H4 (cell line): Measurements from ENCODE around the gene SUSD5. TPM values are rescaled to one million over a fixed set of nuclear protein-coding genes. Genes with fewer than 3 reads are reported as not detected.
A peak's percentile ranks its signal among the peaks of the same experiment; 100 is the strongest.
"Not testable (repeated sequence)": the region's sequence is repeated elsewhere in the genome, so short reads cannot be mapped to it uniquely, and the experiment has no call there.

ENCODE experiments used
- DNase-seq: peaks from one replicate; pipeline ENCODE4 v3.0.0-alpha.2; 2015; ENCODE audit warnings: low spot score
- total RNA-seq: library from RNA; depleted of rRNA; stranded (reverse); fragments of >200 nt; shearing (Covaris generic); gene quantifications from 2 replicates; pipeline ENCODE4 v1.2.3, GENCODE V29; 2014; rRNA removed

Gene SUSD5
- total RNA-seq, 1 experiment from 2014 or later, result not detected

DNA sequence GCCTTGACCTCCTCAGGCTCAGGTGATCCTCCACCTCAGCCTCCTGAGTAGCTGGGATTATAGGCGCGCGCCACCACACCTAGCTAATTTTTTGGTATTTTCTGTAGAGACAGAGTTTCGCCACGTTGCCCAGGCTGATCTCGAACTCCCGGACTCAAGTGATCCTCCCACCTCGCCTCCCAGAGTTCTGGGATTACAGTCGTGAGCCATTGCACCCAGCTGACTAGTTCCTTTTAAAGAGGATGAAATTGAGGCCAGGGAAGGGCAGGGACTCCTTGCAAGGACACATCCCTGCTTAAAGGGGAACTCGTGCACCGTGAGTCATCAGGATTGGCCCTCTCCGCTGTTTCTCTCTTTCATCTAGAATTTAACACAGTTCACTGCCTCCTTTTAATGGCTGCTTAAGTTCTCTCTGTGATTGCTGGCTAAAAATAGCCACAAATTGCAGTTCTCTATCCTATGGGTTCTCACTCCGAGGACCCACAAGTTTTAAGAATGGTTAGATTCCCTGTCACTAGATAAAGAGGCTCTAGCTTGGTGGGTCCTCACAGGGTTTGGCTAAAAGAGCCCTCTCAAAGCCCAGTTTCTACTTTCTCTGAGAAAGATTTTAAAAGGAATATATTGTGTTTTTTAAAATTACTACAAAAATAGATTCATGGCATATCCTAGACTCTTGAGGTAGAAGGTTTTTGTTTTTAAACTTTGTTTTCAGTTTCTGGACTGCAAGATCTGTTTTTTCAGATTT lies 103.4 kb downstream of the SUSD5 start:
- peak; percentile 61 for DNase-seq

DNA sequence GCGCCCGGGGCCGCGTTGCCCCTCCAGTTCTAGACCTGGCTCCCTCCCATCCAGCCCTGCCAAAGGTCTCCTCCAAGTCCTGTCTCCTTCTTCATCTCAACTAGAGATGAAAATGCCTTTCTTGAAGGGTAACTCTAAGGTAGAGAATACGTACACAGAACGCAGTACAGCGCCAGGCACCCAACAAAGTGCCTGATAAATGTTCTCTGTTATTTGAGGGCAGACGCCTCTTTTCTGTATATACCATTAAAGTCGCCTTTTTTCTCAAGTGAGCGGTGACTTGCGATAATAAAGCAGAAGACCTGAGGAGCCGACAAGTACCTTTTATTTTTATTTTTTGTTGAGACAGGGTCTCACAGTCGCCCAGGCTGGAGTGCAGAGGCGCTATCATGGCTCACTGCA lies 104.0 kb downstream of the SUSD5 start:
- no peak for DNase-seq

DNA sequence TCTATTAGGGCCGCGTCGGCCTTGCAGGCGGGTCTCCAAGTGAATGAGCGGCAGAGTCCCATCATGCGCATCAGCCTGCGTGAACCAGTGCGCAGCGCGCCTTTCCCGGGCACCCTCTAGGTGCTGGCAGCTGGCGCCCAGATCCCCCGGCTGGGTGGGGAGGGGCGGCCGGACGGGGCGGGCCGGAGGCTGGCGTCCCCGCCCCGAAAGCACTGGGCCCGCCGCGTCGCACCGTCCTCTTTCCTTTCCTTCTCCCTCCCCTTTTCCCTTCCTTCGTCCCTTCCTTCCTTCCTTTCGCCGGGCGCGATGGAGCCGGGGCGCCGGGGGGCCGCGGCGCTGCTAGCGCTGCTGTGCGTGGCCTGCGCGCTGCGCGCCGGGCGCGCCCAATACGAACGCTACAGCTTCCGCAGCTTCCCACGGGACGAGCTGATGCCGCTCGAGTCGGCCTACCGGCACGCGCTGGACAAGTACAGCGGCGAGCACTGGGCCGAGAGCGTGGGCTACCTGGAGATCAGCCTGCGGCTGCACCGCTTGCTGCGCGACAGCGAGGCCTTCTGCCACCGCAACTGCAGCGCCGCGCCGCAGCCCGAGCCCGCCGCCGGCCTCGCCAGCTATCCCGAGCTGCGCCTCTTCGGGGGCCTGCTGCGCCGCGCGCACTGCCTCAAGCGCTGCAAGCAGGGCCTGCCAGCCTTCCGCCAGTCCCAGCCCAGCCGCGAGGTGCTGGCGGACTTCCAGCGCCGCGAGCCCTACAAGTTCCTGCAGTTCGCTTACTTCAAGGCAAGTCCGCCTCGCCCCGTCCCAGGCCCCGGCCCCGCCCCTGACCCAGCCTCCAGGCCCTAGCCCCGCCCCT lies 104.6 kb downstream of the SUSD5 start, which contains the start of gene CRTAP:
Gene CRTAP, plus strand, starts transcription at position 243 of the 850 bp plus-strand sequence. Its CDS starts 64 bp downstream, at position 307.
- peak; percentile 88 for DNase-seq

DNA sequence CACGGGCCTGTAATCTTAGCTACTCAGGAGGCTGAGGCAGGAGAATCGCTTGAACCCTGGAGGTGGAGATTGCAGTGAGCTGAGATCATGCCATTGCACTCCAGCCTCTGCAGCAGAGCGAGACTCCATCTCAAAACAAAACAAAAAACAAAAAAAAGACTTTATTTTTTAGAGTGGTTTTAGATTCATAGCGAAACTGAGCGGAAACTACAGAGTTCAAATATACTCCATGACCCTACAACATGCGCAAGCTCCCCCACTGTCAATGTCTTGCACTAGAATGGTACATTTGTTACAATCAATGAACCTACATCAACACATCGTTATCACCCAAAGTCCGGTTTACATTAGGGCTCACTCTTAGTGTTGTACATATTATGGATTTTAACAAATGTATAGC lies 107.0 kb downstream of the SUSD5 start:
- DNase-seq, result no peak

DNA sequence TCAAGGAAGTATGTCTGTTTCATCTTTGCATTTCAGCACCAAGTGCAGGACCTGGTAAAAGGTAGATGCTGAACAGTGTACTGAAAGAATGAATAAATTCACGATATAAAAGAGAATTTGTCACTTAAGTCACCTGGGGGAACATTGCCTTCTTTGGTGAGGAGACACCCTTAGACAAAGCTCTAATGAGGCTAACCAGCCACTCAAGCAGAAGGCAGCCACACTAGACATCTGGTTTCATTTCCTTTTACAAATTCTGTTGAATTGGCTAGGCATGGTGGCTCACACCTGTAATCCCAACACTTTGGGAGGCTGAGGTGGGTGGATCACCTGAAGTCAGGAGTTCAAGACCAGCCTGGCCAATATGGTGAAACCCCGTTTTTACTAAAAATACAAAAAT lies 111.8 kb downstream of the SUSD5 start:
- not testable (repeated sequence) for DNase-seq

DNA sequence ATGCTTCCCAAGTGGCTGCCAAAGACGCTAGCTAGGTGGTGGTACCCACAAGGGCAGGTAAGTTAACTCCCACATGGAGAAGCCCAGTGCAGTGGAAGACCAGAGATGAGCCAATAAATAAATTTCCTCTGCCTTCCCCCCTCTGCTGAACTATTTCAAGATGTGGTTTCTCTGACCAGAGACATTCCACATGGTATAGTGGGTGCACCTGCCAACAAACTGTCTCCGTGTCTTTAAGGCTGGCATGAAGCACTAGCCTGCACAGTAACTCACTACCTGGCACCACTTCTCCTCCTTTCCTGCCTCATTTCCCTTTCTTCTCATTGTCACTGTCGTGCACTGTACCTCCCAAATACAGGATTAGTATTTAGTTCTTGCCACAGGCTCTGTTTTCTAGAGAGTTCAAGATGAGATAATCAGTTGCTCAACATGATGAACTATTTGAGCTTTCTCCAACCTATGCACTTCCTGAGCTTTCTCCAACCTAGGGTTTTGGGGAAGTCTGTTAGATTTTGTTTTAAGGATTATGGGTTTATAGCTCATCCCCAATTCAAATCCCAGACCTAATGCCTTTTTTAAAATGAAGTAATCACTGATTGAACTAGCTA lies 113.2 kb downstream of the SUSD5 start:
- no peak for DNase-seq

DNA sequence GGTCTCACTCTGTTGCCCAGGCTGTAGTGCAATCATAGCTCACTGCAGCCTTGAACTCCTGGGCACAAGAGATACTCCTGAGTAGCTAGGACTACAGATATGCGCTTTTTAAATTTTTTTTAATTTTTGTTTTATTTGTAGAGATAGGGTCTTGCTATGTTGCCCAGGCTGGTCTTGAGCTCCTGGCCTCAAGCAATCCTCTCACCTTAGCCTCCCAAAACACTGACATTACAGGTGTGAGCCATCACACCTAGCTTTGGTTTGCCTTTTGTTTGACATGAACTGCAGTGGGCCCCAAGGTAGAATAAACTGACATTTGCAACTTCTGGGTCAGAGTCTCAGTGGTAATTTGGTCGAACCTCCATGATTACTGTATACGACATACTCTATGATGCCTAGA lies 113.8 kb downstream of the SUSD5 start:
- no peak for DNase-seq

DNA sequence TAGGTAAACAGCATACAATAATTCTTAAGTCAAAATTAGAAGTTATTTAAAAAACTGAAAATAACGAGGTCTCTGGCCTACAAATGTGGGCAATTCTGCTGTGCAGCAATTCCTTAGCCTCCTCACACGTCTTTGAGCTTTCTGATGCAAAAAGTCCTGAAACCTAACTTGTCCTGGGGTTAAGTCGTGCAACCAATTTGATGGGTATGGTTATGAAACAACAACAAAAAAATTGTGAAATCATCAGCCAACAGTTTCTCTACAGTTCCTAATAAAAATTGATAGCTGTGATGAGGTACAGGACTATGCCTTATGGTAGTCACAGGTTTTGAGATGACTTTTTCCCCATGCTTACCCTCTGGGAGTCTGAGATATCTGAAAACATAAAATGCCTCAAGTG lies 115.1 kb downstream of the SUSD5 start:
- no peak for DNase-seq

DNA sequence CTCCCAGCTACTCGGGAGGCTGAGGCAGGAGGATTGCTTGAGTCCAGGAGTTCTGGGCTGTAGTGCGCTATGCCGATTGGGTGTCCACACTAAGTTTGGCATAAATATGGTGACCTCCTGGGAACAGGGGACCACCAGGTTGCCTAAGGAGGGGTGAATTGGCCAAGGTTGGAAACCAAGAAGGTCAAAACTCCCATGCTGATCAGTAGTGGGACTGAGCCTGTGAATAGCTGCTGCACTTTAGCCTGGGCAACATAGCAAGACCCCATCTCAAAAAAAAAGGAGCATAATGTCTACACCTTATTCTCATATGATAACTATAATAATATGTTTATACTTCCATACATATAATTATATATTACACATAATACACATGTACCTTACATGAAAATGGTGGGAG lies 115.6 kb downstream of the SUSD5 start:
- no peak for DNase-seq

DNA sequence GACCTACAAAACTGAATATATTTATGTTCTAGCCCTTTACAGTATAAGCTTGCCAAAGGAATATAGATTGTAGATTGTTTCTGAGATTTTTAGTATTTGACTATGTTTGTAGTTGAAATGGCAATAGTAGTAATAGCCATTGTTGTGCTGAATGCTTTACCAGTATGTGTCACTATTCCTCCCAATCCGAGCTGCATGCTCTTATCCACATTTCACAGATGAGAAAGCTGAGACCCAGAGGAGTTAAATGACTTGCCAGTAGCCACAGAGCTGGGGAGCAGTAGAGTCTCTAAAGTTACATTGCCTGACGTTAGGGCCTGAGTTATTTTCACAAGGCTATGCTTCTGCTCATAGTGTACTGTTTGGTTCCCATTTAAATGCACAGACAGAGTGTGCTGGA lies 118.4 kb downstream of the SUSD5 start:
- no peak for DNase-seq

Other genes starting within 250 kb of the SUSD5 start
- gene GLB1, start 121.7 kb downstream of the SUSD5 start, total RNA-seq, result 53.0 and 72.4 TPM in 2 replicates
- gene TMPPE, start 121.7 kb downstream of the SUSD5 start, total RNA-seq, result 0.23 and 1.2 TPM in 2 replicates
- gene CRTAP, start 104.8 kb downstream of the SUSD5 start, total RNA-seq, result 284 and 343 TPM in 2 replicates
- gene FBXL2, start 58.6 kb upstream of the SUSD5 start, total RNA-seq, result 3.0 and 3.8 TPM in 2 replicates
- 14.3 and 19.4 TPM in 2 replicates for gene UBP1, start 221.6 kb upstream of the SUSD5 start, total RNA-seq